WI38 (cell line): ENCODE measurements around the gene P2RX3.
A peak's percentile ranks its signal among the peaks of the same experiment; 100 is the strongest.

Source experiments
- H3K4me3 ChIP-seq: 2 replicates; pipeline ENCODE4 v1.5.1; 2011; ENCODE audit warnings: low read depth, mild to moderate bottlenecking, control low read depth, low read length
- CTCF ChIP-seq: IDR thresholded peaks from 2 replicates; pipeline ENCODE4 v1.5.1; 2012; ENCODE audit warnings: low read depth, mild to moderate bottlenecking, control low read depth, low read length

P2RX3 gene

DNA sequence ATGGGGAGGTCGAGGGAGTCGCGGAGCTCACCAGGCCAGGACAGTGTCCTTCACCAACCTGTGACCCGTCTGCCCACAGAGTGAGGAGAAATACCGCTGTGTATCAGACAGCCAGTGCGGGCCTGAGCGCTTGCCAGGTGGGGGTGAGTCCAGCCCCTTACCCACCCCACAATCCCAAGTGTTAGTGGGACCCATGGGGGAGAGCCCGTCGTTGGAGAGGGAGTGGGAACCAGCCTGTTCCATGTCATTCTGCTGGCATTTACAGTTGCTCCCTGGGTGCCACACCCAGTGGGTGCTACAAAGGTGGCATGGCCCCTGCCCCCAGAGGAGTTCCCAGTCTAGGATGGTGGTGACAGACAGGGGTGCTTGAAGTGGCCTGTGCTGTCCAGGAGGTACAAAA is 9.2 kb downstream of the P2RX3 start:
- H3K4me3 ChIP-seq = no peak overlapping the region
- TF ChIP-seq CTCF = no peak

DNA sequence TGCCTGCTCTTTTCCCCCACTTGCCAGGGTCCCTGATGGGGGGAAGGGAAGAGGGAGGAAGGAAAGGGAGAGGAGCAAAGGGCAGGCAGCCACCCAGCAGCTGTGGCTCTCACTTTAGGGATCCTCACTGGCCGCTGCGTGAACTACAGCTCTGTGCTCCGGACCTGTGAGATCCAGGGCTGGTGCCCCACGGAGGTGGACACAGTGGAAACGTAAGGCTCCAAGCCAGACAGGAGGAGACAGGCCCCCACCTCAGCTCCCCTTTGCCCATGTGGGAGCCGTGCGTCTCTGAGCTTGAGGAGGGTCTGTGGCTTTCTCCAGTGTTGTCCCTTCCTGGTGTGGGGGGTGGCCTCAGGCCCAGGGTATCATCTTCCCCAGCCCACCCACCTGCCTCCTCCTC is 9.9 kb downstream of the P2RX3 start:
- H3K4me3 ChIP-seq = no peak overlapping the region
- TF ChIP-seq CTCF = no peak

DNA sequence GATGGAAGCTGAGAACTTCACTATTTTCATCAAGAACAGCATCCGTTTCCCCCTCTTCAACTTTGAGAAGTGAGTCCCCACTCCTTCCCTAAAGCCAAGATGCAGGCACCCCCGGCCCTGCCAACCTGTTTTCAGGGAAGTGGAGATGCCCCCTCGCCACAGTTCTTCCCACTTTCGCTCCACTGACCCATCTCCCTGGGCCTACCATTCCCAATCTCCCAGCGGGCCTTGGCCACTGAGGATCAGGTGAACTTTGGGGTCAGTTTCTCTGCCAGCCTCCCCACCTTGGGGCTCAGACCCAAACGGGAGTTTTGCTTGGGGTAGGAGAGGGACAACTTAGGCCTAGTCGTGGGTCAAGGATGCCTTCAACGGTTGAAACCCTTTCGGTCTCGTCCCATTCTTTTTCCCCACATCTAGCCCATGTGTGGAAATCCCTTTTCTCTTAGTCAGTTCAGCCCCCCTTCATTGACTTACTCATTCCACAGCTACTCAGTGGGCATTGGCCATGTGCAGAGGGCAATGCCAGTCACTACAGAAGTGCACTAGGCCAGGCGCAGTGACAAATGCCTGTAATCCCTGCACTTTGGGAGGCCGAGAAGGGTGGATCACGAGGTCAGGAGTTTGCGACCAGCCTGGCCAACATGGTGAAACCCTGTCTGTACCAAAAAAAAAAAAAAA is 10.6 kb downstream of the P2RX3 start:
- no peak for TF ChIP-seq CTCF

DNA sequence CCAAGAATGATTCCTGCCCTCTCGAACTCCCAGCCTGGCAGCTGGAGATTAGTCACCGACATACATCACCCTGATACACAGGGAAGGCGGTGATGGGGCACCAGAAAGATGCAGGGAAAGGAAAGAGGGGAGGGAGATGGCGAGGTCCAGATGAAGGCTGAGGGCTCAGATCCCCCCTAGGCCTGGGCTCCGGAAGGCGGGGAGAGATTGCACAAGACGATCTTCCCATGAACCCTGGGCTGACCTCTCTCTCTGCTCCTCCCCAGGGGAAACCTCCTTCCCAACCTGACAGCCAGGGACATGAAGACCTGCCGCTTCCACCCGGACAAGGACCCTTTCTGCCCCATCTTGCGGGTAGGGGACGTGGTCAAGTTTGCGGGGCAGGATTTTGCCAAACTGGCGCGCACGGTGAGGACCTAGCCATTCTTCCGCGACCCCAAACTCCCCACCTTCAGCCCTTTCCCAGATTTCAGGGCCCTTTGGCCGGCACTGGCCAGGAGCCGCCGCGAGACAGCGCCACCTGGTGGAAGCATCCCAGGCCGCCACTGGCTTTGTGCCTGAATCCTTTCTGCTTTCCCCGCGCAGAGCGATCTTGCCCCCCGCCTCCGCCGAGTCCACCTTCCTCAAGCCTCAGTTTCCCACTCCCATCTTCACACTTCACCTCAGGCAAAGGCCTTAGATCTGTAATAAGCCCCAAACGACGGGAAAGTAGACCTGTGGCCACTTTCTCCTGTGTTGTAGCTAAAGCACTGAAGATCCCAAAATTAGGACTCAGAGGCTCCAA is 11.5 kb downstream of the P2RX3 start:
- H3K4me3 ChIP-seq = no peak overlapping the region
- TF ChIP-seq CTCF = peak; percentile 84

More for the DNA sequence above, 10.6 kb downstream of the P2RX3 start:
- H3K4me3 ChIP-seq = no peak overlapping the region

DNA sequence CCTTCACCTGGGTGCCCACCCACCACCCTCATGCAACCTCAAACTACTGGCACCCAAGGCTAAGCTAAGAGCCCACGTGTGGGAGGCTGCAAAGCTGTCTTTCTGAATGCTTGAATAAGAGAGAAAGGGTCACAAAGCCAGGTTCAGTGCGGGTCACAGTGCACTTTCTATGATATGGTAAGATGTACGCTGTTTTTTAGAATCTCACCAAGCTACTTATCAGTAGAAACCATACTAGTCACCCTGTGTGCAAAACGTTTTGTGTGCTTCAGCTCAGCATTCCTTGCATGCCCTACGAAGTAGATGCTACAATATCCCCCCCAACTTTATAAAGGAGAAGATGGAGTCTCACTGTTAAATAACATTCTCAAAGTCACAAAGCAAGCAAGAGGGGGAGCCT is 14.9 kb downstream of the P2RX3 start:
- TF ChIP-seq CTCF = no peak
- no peak overlapping the region for H3K4me3 ChIP-seq

GRCh38 chr11:57353446-57353845 is 15.3 kb downstream of the P2RX3 start:
- no peak overlapping the region for H3K4me3 ChIP-seq
- no peak for TF ChIP-seq CTCF

- TF ChIP-seq CTCF = no peak
- H3K4me3 ChIP-seq = no peak overlapping the region
These were observed 15.7 kb downstream of the P2RX3 start for GRCh38 chr11:57353852-57354251.
